ENCODE results near the gene DUSP10.
A peak's percentile ranks its signal among the peaks of the same experiment; 100 is the strongest.

The DUSP10 gene

DNA sequence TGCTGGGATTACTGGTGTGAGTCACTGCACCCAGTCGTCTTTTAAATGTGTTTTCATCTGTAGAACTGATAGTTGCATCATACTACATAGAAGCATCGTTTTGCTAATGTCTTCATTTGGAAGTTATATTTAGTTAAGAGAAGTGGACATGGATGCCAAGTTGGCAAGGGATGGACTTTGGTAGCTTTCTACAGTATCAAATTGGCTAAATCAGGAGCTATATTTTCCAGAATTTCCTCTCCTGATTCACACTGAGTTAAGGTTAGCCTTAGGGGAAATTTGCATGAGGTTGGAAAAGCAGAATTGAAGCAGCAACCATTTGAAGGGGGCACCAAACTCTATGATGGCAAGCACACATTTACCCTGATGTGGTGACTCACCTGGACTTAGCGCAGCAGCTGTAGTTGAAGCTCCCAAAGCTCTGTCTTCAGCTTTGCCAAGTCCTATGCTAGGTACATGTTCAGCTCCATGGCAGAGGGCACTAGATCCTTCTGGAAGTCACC is 43.9 kb downstream of the DUSP10 start:
- Histone ChIP-seq H3K4me2 (ENCODE audit: low read length, poor library complexity, severe bottlenecking) (no peak overlapping the region), H3K14ac (ENCODE audit: low read length in 2 of 2) (no peak overlapping the region), H3K27me3 (ENCODE audit: control insufficient read depth in 1 of 2, insufficient read depth in 1 of 2, low read length in 2 of 2) (no peaks in the 10 kb centered on the region), H3K27ac (ENCODE audit: low read length, poor library complexity, severe bottlenecking) (no peak overlapping the region), H3K23ac (ENCODE audit: low read length in 2 of 2) (no peak overlapping the region), H3K79me1 (replicated peaks; ENCODE audit: low read length, poor library complexity, severe bottlenecking) (no peaks in the 10 kb centered on the region), H2AFZ (ENCODE audit: low read depth, low read length) (no peak overlapping the region), H4K91ac (ENCODE audit: low read length) (no peak overlapping the region), H2BK120ac (ENCODE audit: low read depth, low read length) (no peak overlapping the region), H3K9me3 (ENCODE audit: control insufficient read depth, low read length) (peaks cover 4% of the 10 kb centered on the region), H2AK5ac (ENCODE audit: low read length, severe bottlenecking) (no peak overlapping the region), H2BK15ac (ENCODE audit: low read depth, poor library complexity, severe bottlenecking) (no peak overlapping the region), H4K8ac (ENCODE audit: low read length) (peak overlapping the region; percentile 4), H3K9ac (ENCODE audit: low read length) (no peak overlapping the region), H3K4me1 (ENCODE audit: control insufficient read depth, insufficient read depth, low read depth, low read length) (no peaks in the 10 kb centered on the region), H3K4ac (ENCODE audit: low read depth in 1 of 2, low read length in 2 of 2) (peak overlapping the region in 1 of 2 experiments; percentile 39), H3K18ac (ENCODE audit: low read depth in 1 of 2, low read length in 2 of 2) (peak overlapping the region in 1 of 2 experiments; percentile 60), H3K4me3 (ENCODE audit: insufficient read depth in 1 of 2, low read depth in 1 of 2, low read length in 2 of 2) (no peak overlapping the region), H2BK12ac (ENCODE audit: low read length in 2 of 2) (peak overlapping the region in 1 of 2 experiments; percentile 86), H2BK5ac (ENCODE audit: low read depth, low read length, poor library complexity, severe bottlenecking) (no peak overlapping the region), H3K36me3 (ENCODE audit: control insufficient read depth in 1 of 2, insufficient read depth in 2 of 2, low read depth in 1 of 2, low read length in 2 of 2) (peaks cover 4 to 22% of the 10 kb centered on the region in 2 experiments)
- DNase-seq: no peak
- WGBS: 89% methylated on average over 2 of the region's 3 CpGs

DNA sequence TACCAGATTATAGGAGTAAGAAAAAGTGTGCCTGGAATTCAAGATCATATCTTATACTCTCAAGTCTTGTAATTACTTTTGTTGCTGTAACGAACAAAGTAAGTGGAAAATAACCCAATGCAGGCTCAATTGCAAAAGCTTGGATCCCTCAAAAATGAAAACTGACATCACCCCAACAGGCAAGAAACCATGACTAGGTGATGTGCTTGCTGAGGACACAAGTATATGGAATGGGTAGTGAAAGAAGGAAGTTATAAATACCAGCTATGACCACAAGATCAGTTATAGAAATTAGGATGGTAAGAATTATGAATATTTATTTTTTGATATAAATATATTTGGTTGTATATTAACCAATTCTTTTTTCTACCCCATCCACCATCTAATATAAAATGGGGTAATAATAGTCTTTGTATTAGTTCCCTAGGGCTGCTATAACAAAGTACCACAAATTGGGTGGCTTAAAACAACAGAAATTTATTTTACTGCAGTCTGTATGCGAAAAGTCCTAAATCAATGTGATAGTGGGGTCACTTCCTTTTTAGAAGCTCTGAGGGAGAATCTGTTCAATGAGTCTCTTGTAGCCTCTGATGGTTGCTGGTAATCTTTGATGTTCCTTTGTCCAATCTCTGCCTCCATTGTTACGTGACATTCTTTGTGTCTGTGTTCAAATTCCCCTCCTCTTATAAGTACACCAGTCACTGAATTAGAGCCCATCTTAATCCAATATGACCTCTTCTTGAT is 45.0 kb downstream of the DUSP10 start:
- H3K18ac ChIP-seq (ENCODE audit: low read depth in 1 of 2, low read length in 2 of 2): no peak overlapping the region
- no peak overlapping the region for H3K14ac ChIP-seq (ENCODE audit: low read length in 2 of 2)
- no peak overlapping the region for H3K4me2 ChIP-seq (ENCODE audit: low read length, poor library complexity, severe bottlenecking)
- H3K36me3 ChIP-seq (ENCODE audit: control insufficient read depth in 1 of 2, insufficient read depth in 2 of 2, low read depth in 1 of 2, low read length in 2 of 2): peaks cover 0 to 11% of the 10 kb centered on the region in 2 experiments
- peaks cover 4% of the 10 kb centered on the region for H3K9me3 ChIP-seq (ENCODE audit: control insufficient read depth, low read length)
- no peak overlapping the region for H3K23ac ChIP-seq (ENCODE audit: low read length in 2 of 2)
- DNase-seq: no peak
- H3K4me3 ChIP-seq (ENCODE audit: insufficient read depth in 1 of 2, low read depth in 1 of 2, low read length in 2 of 2): no peak overlapping the region
- H4K8ac ChIP-seq (ENCODE audit: low read length): no peak overlapping the region
- H3K27me3 ChIP-seq (ENCODE audit: control insufficient read depth in 1 of 2, insufficient read depth in 1 of 2, low read length in 2 of 2): no peaks in the 10 kb centered on the region
- no peaks in the 10 kb centered on the region for H3K79me1 ChIP-seq (replicated peaks; ENCODE audit: low read length, poor library complexity, severe bottlenecking)
- WGBS: over 99% methylated on average over 2 of the region's 3 CpGs
- H3K4me1 ChIP-seq (ENCODE audit: control insufficient read depth, insufficient read depth, low read depth, low read length): no peaks in the 10 kb centered on the region
- no peak overlapping the region for H3K9ac ChIP-seq (ENCODE audit: low read length)
- no peak overlapping the region for H2BK12ac ChIP-seq (ENCODE audit: low read length in 2 of 2)
- no peak overlapping the region for H2AFZ ChIP-seq (ENCODE audit: low read depth, low read length)
- H2AK5ac ChIP-seq (ENCODE audit: low read length, severe bottlenecking): no peak overlapping the region
- no peak overlapping the region for H3K27ac ChIP-seq (ENCODE audit: low read length, poor library complexity, severe bottlenecking)
- no peak overlapping the region for H2BK15ac ChIP-seq (ENCODE audit: low read depth, poor library complexity, severe bottlenecking)
- H4K91ac ChIP-seq (ENCODE audit: low read length): no peak overlapping the region
- H2BK5ac ChIP-seq (ENCODE audit: low read depth, low read length, poor library complexity, severe bottlenecking): no peak overlapping the region
- H3K4ac ChIP-seq (ENCODE audit: low read depth in 1 of 2, low read length in 2 of 2): no peak overlapping the region
- no peak overlapping the region for H2BK120ac ChIP-seq (ENCODE audit: low read depth, low read length)

DNA sequence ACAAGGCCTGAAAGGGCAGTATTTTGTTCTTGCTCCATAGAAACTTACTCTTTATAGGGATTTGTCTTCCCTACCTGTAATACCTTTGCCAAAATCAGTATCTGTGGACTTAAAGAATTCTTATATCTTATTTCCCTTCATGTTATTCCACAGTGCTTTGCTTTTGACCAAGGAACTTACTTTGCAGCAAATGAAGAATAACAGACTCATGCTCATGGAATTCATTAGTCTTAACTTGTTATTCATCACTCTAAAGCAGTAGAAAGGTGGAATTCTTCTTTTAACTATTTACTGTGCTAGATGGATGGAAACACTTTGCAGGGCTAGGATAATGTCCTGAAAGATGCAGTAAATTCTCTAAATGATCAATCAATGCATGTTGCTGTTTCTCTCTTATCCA is 45.9 kb downstream of the DUSP10 start:
- H2BK12ac ChIP-seq (ENCODE audit: low read length in 2 of 2): no peak overlapping the region
- peaks cover 4% of the 10 kb centered on the region for H3K9me3 ChIP-seq (ENCODE audit: control insufficient read depth, low read length)
- no peak overlapping the region for H2AFZ ChIP-seq (ENCODE audit: low read depth, low read length)
- peak overlapping the region; percentile 27 for H3K27ac ChIP-seq (ENCODE audit: low read length, poor library complexity, severe bottlenecking)
- no peak overlapping the region for H3K9ac ChIP-seq (ENCODE audit: low read length)
- H4K8ac ChIP-seq (ENCODE audit: low read length): no peak overlapping the region
- no peak overlapping the region for H2BK15ac ChIP-seq (ENCODE audit: low read depth, poor library complexity, severe bottlenecking)
- no peak overlapping the region for H3K4ac ChIP-seq (ENCODE audit: low read depth in 1 of 2, low read length in 2 of 2)
- H3K79me1 ChIP-seq (replicated peaks; ENCODE audit: low read length, poor library complexity, severe bottlenecking): no peaks in the 10 kb centered on the region
- no peak overlapping the region for H3K4me2 ChIP-seq (ENCODE audit: low read length, poor library complexity, severe bottlenecking)
- H3K36me3 ChIP-seq (ENCODE audit: control insufficient read depth in 1 of 2, insufficient read depth in 2 of 2, low read depth in 1 of 2, low read length in 2 of 2): peaks cover 0 to 5% of the 10 kb centered on the region in 2 experiments
- no peak overlapping the region for H2BK5ac ChIP-seq (ENCODE audit: low read depth, low read length, poor library complexity, severe bottlenecking)
- no peak overlapping the region for H3K23ac ChIP-seq (ENCODE audit: low read length in 2 of 2)
- no peak overlapping the region for H3K14ac ChIP-seq (ENCODE audit: low read length in 2 of 2)
- no peak overlapping the region for H2AK5ac ChIP-seq (ENCODE audit: low read length, severe bottlenecking)
- no peak overlapping the region for H4K91ac ChIP-seq (ENCODE audit: low read length)
- H3K4me1 ChIP-seq (ENCODE audit: control insufficient read depth, insufficient read depth, low read depth, low read length): no peaks in the 10 kb centered on the region
- no peak overlapping the region for H2BK120ac ChIP-seq (ENCODE audit: low read depth, low read length)
- H3K27me3 ChIP-seq (ENCODE audit: control insufficient read depth in 1 of 2, insufficient read depth in 1 of 2, low read length in 2 of 2): no peaks in the 10 kb centered on the region
- no peak overlapping the region for H3K18ac ChIP-seq (ENCODE audit: low read depth in 1 of 2, low read length in 2 of 2)
- no peak for DNase-seq
- H3K4me3 ChIP-seq (ENCODE audit: insufficient read depth in 1 of 2, low read depth in 1 of 2, low read length in 2 of 2): no peak overlapping the region

DNA sequence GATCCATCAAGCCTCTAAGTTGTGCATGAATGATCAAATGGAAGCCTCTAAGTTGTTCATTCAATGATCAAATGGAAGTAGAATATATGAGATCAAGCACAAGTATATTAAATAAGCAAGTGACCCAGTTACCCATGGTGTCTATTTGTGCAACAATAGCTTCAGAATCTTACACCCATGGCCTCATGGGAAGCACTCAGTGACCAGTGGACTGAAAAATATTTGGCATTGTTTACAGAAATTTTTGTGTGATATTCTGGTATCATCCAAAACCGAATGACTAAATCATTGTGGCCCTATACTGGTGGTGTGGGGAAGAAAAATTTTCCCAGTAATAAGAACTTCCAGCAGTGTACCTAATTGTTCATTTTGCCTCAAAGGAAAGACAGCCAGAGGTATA is 46.6 kb downstream of the DUSP10 start:
- Histone ChIP-seq H2AFZ (ENCODE audit: low read depth, low read length) (no peak overlapping the region), H3K27me3 (ENCODE audit: control insufficient read depth in 1 of 2, insufficient read depth in 1 of 2, low read length in 2 of 2) (no peaks in the 10 kb centered on the region), H2BK5ac (ENCODE audit: low read depth, low read length, poor library complexity, severe bottlenecking) (no peak overlapping the region), H3K4me1 (ENCODE audit: control insufficient read depth, insufficient read depth, low read depth, low read length) (no peaks in the 10 kb centered on the region), H3K4me3 (ENCODE audit: insufficient read depth in 1 of 2, low read depth in 1 of 2, low read length in 2 of 2) (no peak overlapping the region), H3K14ac (ENCODE audit: low read length in 2 of 2) (no peak overlapping the region), H3K9me3 (ENCODE audit: control insufficient read depth, low read length) (peaks cover 4% of the 10 kb centered on the region), H3K4me2 (ENCODE audit: low read length, poor library complexity, severe bottlenecking) (no peak overlapping the region), H2BK120ac (ENCODE audit: low read depth, low read length) (no peak overlapping the region), H2BK12ac (ENCODE audit: low read length in 2 of 2) (no peak overlapping the region), H2AK5ac (ENCODE audit: low read length, severe bottlenecking) (no peak overlapping the region), H2BK15ac (ENCODE audit: low read depth, poor library complexity, severe bottlenecking) (no peak overlapping the region), H3K79me1 (replicated peaks; ENCODE audit: low read length, poor library complexity, severe bottlenecking) (no peaks in the 10 kb centered on the region), H3K18ac (ENCODE audit: low read depth in 1 of 2, low read length in 2 of 2) (no peak overlapping the region), H3K36me3 (ENCODE audit: control insufficient read depth in 1 of 2, insufficient read depth in 2 of 2, low read depth in 1 of 2, low read length in 2 of 2) (no peaks in the 10 kb centered on the region), H3K23ac (ENCODE audit: low read length in 2 of 2) (no peak overlapping the region), H4K8ac (ENCODE audit: low read length) (no peak overlapping the region), H3K4ac (ENCODE audit: low read depth in 1 of 2, low read length in 2 of 2) (no peak overlapping the region), H4K91ac (ENCODE audit: low read length) (no peak overlapping the region), H3K27ac (ENCODE audit: low read length, poor library complexity, severe bottlenecking) (no peak overlapping the region), H3K9ac (ENCODE audit: low read length) (no peak overlapping the region)
- no peak for DNase-seq
- 100% methylated on average over 1 of the region's 1 CpG for WGBS

Data from mesenchymal stem cell (in vitro differentiated cells and primary cell).